DND-41 (cell line): ENCODE data around the gene TMEM109.

ENCODE experiments used
- ATAC-seq: fragments of 200-7000 bp; cut with Tn5 transposase; 3 replicates; pipeline ENCODE4 v1.9.1; 2021; ENCODE audit warnings: low read depth; ENCODE audit not compliant: insufficient read depth
- DNase-seq: peaks from one replicate; pipeline ENCODE4 v3.0.0-alpha.2; 2020
- H2AFZ ChIP-seq: 2 replicates; pipeline ENCODE4 v1.6.0; 2012; ENCODE audit warnings: low read depth, low read length
- H3K27ac ChIP-seq: 2 replicates; pipeline ENCODE4 v1.5.1; 2012; ENCODE audit warnings: low read length, inconsistent platforms
- H3K27me3 ChIP-seq: fragments of 200-600 bp; sonication (generic); 2 replicates; pipeline ENCODE4 v1.6.0; 2012; ENCODE audit warnings: low read length, mild to moderate bottlenecking, inconsistent platforms; ENCODE audit not compliant: insufficient read depth, poor library complexity
- H3K36me3 ChIP-seq: 2 replicates; pipeline ENCODE4 v1.5.1; 2012; ENCODE audit warnings: low read length, inconsistent platforms; ENCODE audit not compliant: insufficient read depth
- H3K4me1 ChIP-seq: 2 replicates; pipeline ENCODE4 v1.5.1; 2012; ENCODE audit warnings: mild to moderate bottlenecking, low read length; ENCODE audit not compliant: insufficient read depth
- H3K4me2 ChIP-seq: 2 replicates; pipeline ENCODE4 v1.6.0; 2012; ENCODE audit warnings: mild to moderate bottlenecking, moderate library complexity, low read length, inconsistent platforms; ENCODE audit not compliant: insufficient read depth
- H3K4me3 ChIP-seq, 2 experiments: fragments of 200-600 bp in 1 of 2; shearing (Covaris generic) in 1 of 2; 2 replicates each; pipeline ENCODE4 v1.5.1; 2012 to 2016; ENCODE audit warnings: inconsistent platforms in 2 of 2, low read length in 2 of 2, mild to moderate bottlenecking in 2 of 2, low read depth in 1 of 2, moderate library complexity in 1 of 2
- H3K79me2 ChIP-seq: 2 replicates; pipeline ENCODE4 v1.6.0; 2012; ENCODE audit warnings: low read length, inconsistent platforms; ENCODE audit not compliant: insufficient read depth
- H3K9ac ChIP-seq: 2 replicates; pipeline ENCODE4 v1.6.0; 2012; ENCODE audit warnings: low read depth, mild to moderate bottlenecking, inconsistent platforms, low read length, moderate library complexity
- H3K9me3 ChIP-seq: 2 replicates; pipeline ENCODE4 v1.5.1; 2012; ENCODE audit warnings: low read length, moderate library complexity, mild to moderate bottlenecking, inconsistent platforms; ENCODE audit not compliant: insufficient read depth, severe bottlenecking
- H4K20me1 ChIP-seq: 2 replicates; pipeline ENCODE4 v1.6.0; 2012; ENCODE audit warnings: low read length; ENCODE audit not compliant: insufficient read depth
- CTCF ChIP-seq: IDR thresholded peaks from 2 replicates; pipeline ENCODE4 v1.5.1; 2012; ENCODE audit warnings: borderline replicate concordance, low read length, moderate library complexity, mild to moderate bottlenecking; ENCODE audit not compliant: poor library complexity, severe bottlenecking; ENCODE audit errors: extremely low read depth
- EZH2 ChIP-seq: IDR thresholded peaks from 3 replicates; pipeline ENCODE4 v1.6.1; 2012; ENCODE audit warnings: borderline replicate concordance, low read depth, mild to moderate bottlenecking, moderate library complexity, low read length, inconsistent platforms; ENCODE audit not compliant: severe bottlenecking

Gene TMEM109

DNA sequence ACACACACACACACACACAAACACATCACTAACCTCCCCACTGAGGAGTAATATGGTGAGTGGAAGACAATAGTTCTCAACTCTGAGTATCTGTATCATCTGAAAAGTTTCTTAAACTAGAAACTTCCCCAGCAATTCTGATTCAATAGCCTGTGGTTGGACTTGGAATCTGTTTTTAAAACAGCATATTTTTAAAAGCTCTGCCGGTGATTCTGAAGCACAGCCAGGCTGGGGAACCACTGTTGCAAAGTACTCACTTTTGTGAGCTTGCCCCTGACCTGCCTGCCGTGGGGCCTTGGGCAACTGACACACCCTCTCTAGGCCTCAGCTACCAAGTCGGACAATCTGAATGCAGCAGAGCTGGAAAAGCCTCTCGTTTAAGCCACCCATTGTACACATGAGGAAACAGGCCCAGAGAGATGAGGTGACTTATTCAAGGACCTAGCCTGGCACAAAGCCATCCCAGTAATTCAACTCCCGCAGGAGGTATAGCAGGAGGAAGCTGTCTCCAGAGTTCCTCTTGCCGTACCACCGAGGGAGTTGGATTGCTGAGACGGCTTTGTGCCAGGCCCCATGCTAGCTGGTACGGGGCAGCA lies 29.1 kb downstream of the TMEM109 start:
- Histone ChIP-seq H3K27me3 (peaks cover 4% of the 10 kb centered on the region), H3K4me2 (no peak overlapping the region), H3K27ac (no peak overlapping the region)

DNA sequence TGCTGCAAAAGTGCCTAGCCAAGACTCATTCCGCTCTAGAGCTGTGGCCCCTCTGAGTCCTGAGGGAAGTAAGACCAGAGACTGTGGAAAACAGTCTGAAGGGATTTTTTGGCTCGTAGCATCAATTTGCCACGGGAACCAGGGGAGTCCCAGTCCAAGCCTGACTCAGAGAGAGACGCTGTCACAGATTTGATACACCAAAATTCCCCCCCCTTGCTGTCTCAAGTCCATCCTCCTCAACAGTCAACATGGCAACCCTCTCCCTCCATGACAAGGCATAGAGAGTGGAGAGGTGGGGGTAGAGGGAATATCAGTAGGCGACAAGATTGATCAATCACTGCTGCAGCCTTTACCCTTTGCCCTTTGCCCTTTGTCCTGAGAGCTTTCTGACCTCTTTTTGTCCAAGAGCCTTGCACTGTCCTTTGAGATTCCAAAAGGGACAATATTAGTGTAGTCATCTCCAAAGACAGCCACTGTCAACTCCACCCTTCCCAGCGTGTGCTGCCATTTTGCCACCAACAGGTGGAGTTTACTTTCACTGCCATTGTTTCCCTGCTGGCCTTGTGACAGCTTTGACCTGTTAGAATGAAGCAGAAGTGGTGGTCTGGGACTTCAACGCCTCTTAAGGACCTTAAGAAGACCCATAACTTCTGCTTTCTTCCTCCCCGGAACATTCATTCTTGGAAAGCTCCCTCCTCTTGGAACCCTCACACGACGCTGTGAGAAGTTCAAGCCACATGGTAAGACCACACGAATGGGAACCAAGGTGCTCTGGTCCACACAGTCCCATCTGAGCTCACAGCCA lies 30.7 kb downstream of the TMEM109 start:
- no peak overlapping the region for H2AFZ ChIP-seq
- no peaks in the 10 kb centered on the region for H4K20me1 ChIP-seq
- no peaks in the 10 kb centered on the region for H3K36me3 ChIP-seq
- no peaks in the 10 kb centered on the region for H3K79me2 ChIP-seq
- no peaks in the 10 kb centered on the region for H3K27me3 ChIP-seq
- TF ChIP-seq EZH2 (no peak), CTCF (peak; percentile 35)
- DNase-seq (no peak), ATAC-seq (no peak)
- H3K9me3 ChIP-seq: no peaks in the 10 kb centered on the region
- H3K4me1 ChIP-seq: no peaks in the 10 kb centered on the region
- H3K27ac ChIP-seq: no peak overlapping the region
- H3K4me2 ChIP-seq: no peak overlapping the region
- H3K4me3 ChIP-seq: no peak overlapping the region
- H3K9ac ChIP-seq: no peak overlapping the region

More for the DNA sequence above, 29.1 kb downstream of the TMEM109 start:
- H4K20me1 ChIP-seq: no peaks in the 10 kb centered on the region
- no peak overlapping the region for H3K4me3 ChIP-seq
- no peaks in the 10 kb centered on the region for H3K9me3 ChIP-seq
- no peaks in the 10 kb centered on the region for H3K4me1 ChIP-seq
- no peak overlapping the region for H2AFZ ChIP-seq
- DNase-seq (no peak), ATAC-seq (no peak)
- no peaks in the 10 kb centered on the region for H3K79me2 ChIP-seq
- H3K36me3 ChIP-seq: no peaks in the 10 kb centered on the region
- no peak for TF ChIP-seq CTCF
- no peak for TF ChIP-seq EZH2
- H3K9ac ChIP-seq: no peak overlapping the region

GRCh38 chr11:60945295-60945667 lies 31.3 kb downstream of the TMEM109 start:
- no peak for DNase-seq
- no peaks in the 10 kb centered on the region for H3K36me3 ChIP-seq
- H2AFZ ChIP-seq: no peak overlapping the region
- no peak overlapping the region for H3K4me3 ChIP-seq
- no peaks in the 10 kb centered on the region for H3K4me1 ChIP-seq
- no peaks in the 10 kb centered on the region for H3K79me2 ChIP-seq
- no peak overlapping the region for H3K9ac ChIP-seq
- H3K9me3 ChIP-seq: no peaks in the 10 kb centered on the region
- no peak overlapping the region for H3K27ac ChIP-seq
- TF ChIP-seq EZH2: no peak
- no peak for TF ChIP-seq CTCF
- ATAC-seq: no peak
- no peaks in the 10 kb centered on the region for H3K27me3 ChIP-seq
- no peak overlapping the region for H3K4me2 ChIP-seq
- no peaks in the 10 kb centered on the region for H4K20me1 ChIP-seq
